SJCRH30 (cell line): ENCODE data around the gene RALGAPA1. TPM values are rescaled to one million over a fixed set of nuclear protein-coding genes. Genes with fewer than 3 reads are reported as not detected.
A peak's percentile ranks its signal among the peaks of the same experiment; 100 is the strongest.
"Not testable (repeated sequence)": the region's sequence is repeated elsewhere in the genome, so short reads cannot be mapped to it uniquely, and the experiment has no call there.

Source experiments
- DNase-seq, 2 experiments: peaks; one replicate each; pipeline ENCODE4 v3.0.0-alpha.2; 2015 to 2020
- H3K27ac ChIP-seq: fragments of 250-450 bp; sonication (Bioruptor Pico); 2 replicates; pipeline ENCODE4 v1.5.1; 2020; ENCODE audit warnings: mild to moderate bottlenecking, moderate library complexity
- H3K27me3 ChIP-seq: fragments of 250-450 bp; sonication (Bioruptor Pico); 2 replicates; pipeline ENCODE4 v1.5.1; 2020; ENCODE audit warnings: mild to moderate bottlenecking, moderate library complexity
- H3K36me3 ChIP-seq: fragments of 250-450 bp; sonication (Bioruptor Pico); 2 replicates; pipeline ENCODE4 v1.5.1; 2020; ENCODE audit warnings: mild to moderate bottlenecking, moderate library complexity
- H3K4me1 ChIP-seq: fragments of 250-450 bp; sonication (Bioruptor Pico); 2 replicates; pipeline ENCODE4 v1.5.1; 2020; ENCODE audit warnings: mild to moderate bottlenecking, moderate library complexity
- H3K4me3 ChIP-seq: fragments of 250-450 bp; sonication (Bioruptor Pico); 2 replicates; pipeline ENCODE4 v1.5.1; 2020; ENCODE audit warnings: mild to moderate bottlenecking, moderate library complexity
- H3K9me3 ChIP-seq: fragments of 250-450 bp; sonication (Bioruptor Pico); replicated peaks from 2 replicates; pipeline ENCODE4 v1.5.1; 2020; ENCODE audit warnings: mild to moderate bottlenecking, moderate library complexity
- total RNA-seq: library from RNA; depleted of rRNA; stranded (reverse); fragments of >200 nt; shearing (Covaris generic); gene quantifications from 2 replicates; pipeline ENCODE4 v1.2.3, GENCODE V29; 2014

RALGAPA1 gene
- total RNA-seq, 1 experiment from 2014 or later, result 25.9 TPM

- Histone ChIP-seq H3K9me3 (no peaks in the 10 kb centered on the region), H3K36me3 (no peaks in the 10 kb centered on the region), H3K27ac (peak overlapping the region; percentile 50), H3K27me3 (no peaks in the 10 kb centered on the region), H3K4me3 (peak overlapping the region; percentile 82), H3K4me1 (peaks cover 6% of the 10 kb centered on the region; the same call in 1 of the 2 replicates)
- peak in 1 of 2 experiments; percentile 34 for DNase-seq
Measured at GRCh38 chr14:35808076-35808637, 938 bp downstream of the RALGAPA1 start.

- Histone ChIP-seq H3K4me3 (peak overlapping the region; percentile 82), H3K27ac (no peak overlapping the region), H3K27me3 (no peaks in the 10 kb centered on the region), H3K36me3 (no peaks in the 10 kb centered on the region), H3K9me3 (no peaks in the 10 kb centered on the region), H3K4me1 (peaks cover 6% of the 10 kb centered on the region; the same call in 1 of the 2 replicates)
- DNase-seq, result no peak
Measured at GRCh38 chr14:35807131-35807961, 1.7 kb downstream of the RALGAPA1 start.

- Histone ChIP-seq H3K4me1 (peaks cover 6% of the 10 kb centered on the region; the same call in 1 of the 2 replicates), H3K27ac (no peak overlapping the region), H3K27me3 (no peaks in the 10 kb centered on the region), H3K4me3 (no peak overlapping the region), H3K9me3 (no peaks in the 10 kb centered on the region), H3K36me3 (0 out of 2 replicates have a peak, but pooled peaks cover 2% of the 10 kb centered on the region)
- no peak for DNase-seq
Measured at GRCh38 chr14:35806006-35806907, 2.8 kb downstream of the RALGAPA1 start.

GRCh38 chr14:35797796-35798195 is 11.3 kb downstream of the RALGAPA1 start:
- no peaks in the 10 kb centered on the region for H3K9me3 ChIP-seq
- no peaks in the 10 kb centered on the region for H3K4me1 ChIP-seq
- no peak overlapping the region for H3K4me3 ChIP-seq
- DNase-seq, result no peak
- H3K27ac ChIP-seq, result no peak overlapping the region
- H3K27me3 ChIP-seq, result no peaks in the 10 kb centered on the region
- 0 out of 2 replicates have a peak, but pooled peaks cover 2% of the 10 kb centered on the region for H3K36me3 ChIP-seq

- Histone ChIP-seq H3K27ac (no peak overlapping the region), H3K4me1 (no peaks in the 10 kb centered on the region), H3K9me3 (no peaks in the 10 kb centered on the region), H3K27me3 (no peaks in the 10 kb centered on the region), H3K36me3 (no peaks in the 10 kb centered on the region), H3K4me3 (no peak overlapping the region)
- no peak for DNase-seq
Measured at GRCh38 chr14:35789651-35790050, 19.4 kb downstream of the RALGAPA1 start.

- no peaks in the 10 kb centered on the region for H3K36me3 ChIP-seq
- no peak for DNase-seq
- H3K27me3 ChIP-seq, result no peaks in the 10 kb centered on the region
- H3K4me3 ChIP-seq, result no peak overlapping the region
- no peaks in the 10 kb centered on the region for H3K9me3 ChIP-seq
- H3K4me1 ChIP-seq, result no peaks in the 10 kb centered on the region
- no peak overlapping the region for H3K27ac ChIP-seq
Measured at GRCh38 chr14:35786856-35787255, 22.2 kb downstream of the RALGAPA1 start.

- no peak overlapping the region for H3K27ac ChIP-seq
- no peak overlapping the region for H3K4me3 ChIP-seq
- H3K36me3 ChIP-seq, result no peaks in the 10 kb centered on the region
- no peak for DNase-seq
- no peaks in the 10 kb centered on the region for H3K27me3 ChIP-seq
- no peaks in the 10 kb centered on the region for H3K4me1 ChIP-seq
- no peaks in the 10 kb centered on the region; the same call in 1 of the 2 replicates for H3K9me3 ChIP-seq
Measured at GRCh38 chr14:35783699-35784098, 25.4 kb downstream of the RALGAPA1 start.

GRCh38 chr14:35779368-35779767 is 29.7 kb downstream of the RALGAPA1 start:
- H3K9me3 ChIP-seq, result no peaks in the 10 kb centered on the region; the same call in 1 of the 2 replicates
- DNase-seq, result no peak
- H3K27ac ChIP-seq, result no peak overlapping the region
- no peaks in the 10 kb centered on the region for H3K4me1 ChIP-seq
- H3K4me3 ChIP-seq, result no peak overlapping the region
- H3K36me3 ChIP-seq, result no peaks in the 10 kb centered on the region
- H3K27me3 ChIP-seq, result no peaks in the 10 kb centered on the region

GRCh38 chr14:35777550-35777949 is 31.5 kb downstream of the RALGAPA1 start:
- H3K9me3 ChIP-seq, H3K4me1 ChIP-seq, H3K27ac ChIP-seq, H3K27me3 ChIP-seq, DNase-seq, H3K36me3 ChIP-seq, H3K4me3 ChIP-seq: not testable (repeated sequence)

- Histone ChIP-seq H3K4me3 (no peak overlapping the region), H3K36me3 (no peaks in the 10 kb centered on the region), H3K27me3 (no peaks in the 10 kb centered on the region), H3K4me1 (no peaks in the 10 kb centered on the region), H3K9me3 (no peaks in the 10 kb centered on the region; the same call in 1 of the 2 replicates), H3K27ac (no peak overlapping the region)
- DNase-seq, result no peak
Measured at GRCh38 chr14:35776823-35777222, 32.3 kb downstream of the RALGAPA1 start.

GRCh38 chr14:35776085-35776484 is 33.0 kb downstream of the RALGAPA1 start:
- not testable (repeated sequence) for H3K27ac ChIP-seq, DNase-seq, H3K9me3 ChIP-seq, H3K4me3 ChIP-seq, H3K27me3 ChIP-seq, H3K36me3 ChIP-seq, H3K4me1 ChIP-seq

GRCh38 chr14:35766700-35767082 is 42.4 kb downstream of the RALGAPA1 start:
- no peak for DNase-seq

GRCh38 chr14:35766036-35766699 is 42.9 kb downstream of the RALGAPA1 start:
- Histone ChIP-seq H3K27me3 (no peaks in the 10 kb centered on the region), H3K9me3 (no peaks in the 10 kb centered on the region), H3K27ac (no peak overlapping the region), H3K36me3 (no peaks in the 10 kb centered on the region; the same call in none of the 2 replicates), H3K4me1 (no peaks in the 10 kb centered on the region), H3K4me3 (no peak overlapping the region)
- no peak for DNase-seq

More at GRCh38 chr14:35766700-35767082, 42.4 kb downstream of the RALGAPA1 start:
- no peak overlapping the region for H3K4me3 ChIP-seq
- no peaks in the 10 kb centered on the region; the same call in none of the 2 replicates for H3K36me3 ChIP-seq
- H3K4me1 ChIP-seq, result no peaks in the 10 kb centered on the region
- H3K27ac ChIP-seq, result no peak overlapping the region
- H3K27me3 ChIP-seq, result no peaks in the 10 kb centered on the region
- no peaks in the 10 kb centered on the region for H3K9me3 ChIP-seq

GRCh38 chr14:35761922-35762321 is 47.2 kb downstream of the RALGAPA1 start:
- Histone ChIP-seq H3K36me3 (no peaks in the 10 kb centered on the region; the same call in 1 of the 2 replicates), H3K4me3 (no peak overlapping the region), H3K27me3 (no peaks in the 10 kb centered on the region), H3K4me1 (no peaks in the 10 kb centered on the region), H3K27ac (no peak overlapping the region), H3K9me3 (no peaks in the 10 kb centered on the region)
- no peak for DNase-seq
